HG02840 (cell line): ENCODE data around the gene CAMK1D.
"Not testable (repeated sequence)": the region's sequence is repeated elsewhere in the genome, so short reads cannot be mapped to it uniquely, and the experiment has no call there.

Experiments
- ATAC-seq: cut with Tn5 transposase; IDR thresholded peaks from one replicate; pipeline ENCODE4 v1.9.1; 2021; ENCODE audit warnings: mild to moderate bottlenecking, moderate library complexity, moderate number of reproducible peaks; ENCODE audit not compliant: unreplicated experiment, low FRiP score

CAMK1D gene

GRCh38 chr10:12707461-12708185 is 358.3 kb downstream of the CAMK1D start:
- no peak for ATAC-seq

- no peak for ATAC-seq
Measured at GRCh38 chr10:12709000-12709401, 359.7 kb downstream of the CAMK1D start.

- ATAC-seq: no peak
Measured at GRCh38 chr10:12709521-12709963, 360.2 kb downstream of the CAMK1D start.

DNA sequence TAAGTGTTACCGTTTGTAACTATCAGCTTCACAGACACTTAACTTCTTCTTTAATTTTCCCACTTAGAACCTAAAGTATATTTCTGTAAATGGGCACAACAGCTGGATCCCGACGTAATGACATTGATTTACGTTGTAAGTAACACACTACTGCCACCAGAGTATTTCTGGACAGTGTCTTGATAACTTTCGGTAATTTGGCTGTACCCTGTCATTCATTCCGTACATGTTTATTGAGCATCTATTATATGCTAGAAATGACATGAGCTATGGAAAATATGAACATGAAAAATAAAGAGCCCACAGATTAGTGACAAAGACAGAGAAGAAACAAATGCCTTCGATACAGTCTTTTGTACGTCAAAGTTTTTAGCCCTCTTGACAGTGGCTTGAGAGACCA is 360.8 kb downstream of the CAMK1D start:
- ATAC-seq: no peak

GRCh38 chr10:12710594-12711349 is 361.4 kb downstream of the CAMK1D start:
- no peak for ATAC-seq

- no peak for ATAC-seq
Measured at GRCh38 chr10:12711350-12711708, 362.0 kb downstream of the CAMK1D start.

DNA sequence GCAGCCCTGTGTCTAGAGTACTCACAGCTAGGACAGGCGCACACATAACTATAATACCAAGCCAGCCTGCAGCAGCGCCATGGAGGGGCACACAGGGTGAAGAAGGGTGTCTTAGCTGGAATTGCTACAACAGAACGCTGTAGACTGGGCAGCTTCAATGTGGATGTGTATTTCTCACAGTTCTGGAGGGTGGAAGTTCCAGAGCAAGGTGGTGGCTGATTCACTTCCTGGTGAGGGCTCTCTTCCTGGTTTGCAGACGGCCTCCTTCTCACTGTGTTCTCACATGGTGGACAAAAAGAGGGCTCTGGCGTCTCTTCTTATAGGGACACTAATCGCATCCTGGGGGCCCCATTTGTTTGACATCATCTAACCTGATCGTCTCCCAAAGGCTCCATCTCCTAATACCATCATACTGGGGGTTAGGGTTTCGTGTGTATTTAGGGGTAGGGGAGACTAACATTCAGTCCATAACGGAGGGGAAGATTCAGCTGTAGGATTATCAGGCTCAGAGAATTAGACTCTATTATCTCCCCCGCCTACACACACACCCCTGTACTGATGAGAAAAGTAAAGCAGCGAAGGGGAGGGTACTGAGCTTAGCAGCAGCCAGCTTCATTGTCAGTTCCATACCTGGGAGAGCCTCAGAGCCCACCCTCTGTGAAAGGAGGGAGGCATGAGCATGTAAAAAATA is 363.1 kb downstream of the CAMK1D start:
- no peak for ATAC-seq

GRCh38 chr10:12712984-12713316 is 363.6 kb downstream of the CAMK1D start:
- ATAC-seq: not testable (repeated sequence)

- no peak for ATAC-seq
Measured at GRCh38 chr10:12716042-12716441, 366.7 kb downstream of the CAMK1D start.

DNA sequence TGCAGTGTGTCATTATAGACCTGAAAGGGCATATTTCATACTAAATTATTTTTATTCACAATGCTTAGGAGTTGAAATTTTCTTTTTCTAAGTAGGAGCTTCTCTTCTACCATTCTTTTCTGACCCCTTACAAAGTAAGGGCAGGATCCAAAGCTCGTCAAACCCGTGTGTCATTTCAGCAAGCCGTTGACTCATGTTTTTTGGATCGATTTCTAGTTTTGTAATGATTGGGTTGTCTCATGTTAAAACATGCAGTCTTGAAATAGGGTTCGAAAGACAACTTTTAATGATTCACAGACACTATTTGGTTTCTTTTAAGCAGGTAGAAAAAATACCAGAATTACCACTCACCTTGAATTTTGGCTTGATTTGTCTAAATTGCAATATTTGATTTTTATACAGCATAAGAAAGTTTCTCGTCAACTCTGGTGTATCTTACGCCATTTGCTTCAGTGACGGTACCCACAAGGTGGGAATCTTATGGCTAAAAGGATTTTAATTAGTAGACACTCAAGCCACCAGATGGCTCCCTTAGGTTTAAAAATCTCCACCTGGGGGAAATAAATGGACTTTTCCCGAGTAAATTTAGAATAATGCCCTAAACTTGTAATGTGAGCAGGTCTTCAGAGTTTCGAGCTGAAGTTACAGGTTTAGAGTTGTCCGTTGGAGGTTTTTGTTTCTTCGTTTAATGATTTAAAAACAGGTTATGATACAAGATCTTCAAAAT is 368.8 kb downstream of the CAMK1D start:
- ATAC-seq: no peak

DNA sequence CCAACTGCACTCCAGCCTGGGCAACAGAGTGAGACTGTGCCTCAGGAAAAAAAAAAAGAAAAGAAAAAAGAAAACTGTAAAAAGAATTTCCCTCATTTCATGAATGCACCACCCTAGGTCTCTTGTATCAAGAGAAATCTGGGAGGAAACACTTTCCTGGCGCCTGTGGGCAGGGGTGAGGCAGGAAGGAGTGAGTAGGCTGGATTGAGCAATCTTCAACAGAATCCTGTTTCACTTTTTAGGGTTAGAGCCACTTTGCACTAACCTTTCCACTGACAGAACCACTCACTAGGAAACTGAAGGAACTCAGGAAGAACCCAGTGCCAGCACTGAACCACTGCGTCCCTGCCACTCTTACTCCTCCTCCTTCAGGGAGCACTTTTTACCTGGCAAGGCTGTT is 370.0 kb downstream of the CAMK1D start:
- ATAC-seq: no peak

DNA sequence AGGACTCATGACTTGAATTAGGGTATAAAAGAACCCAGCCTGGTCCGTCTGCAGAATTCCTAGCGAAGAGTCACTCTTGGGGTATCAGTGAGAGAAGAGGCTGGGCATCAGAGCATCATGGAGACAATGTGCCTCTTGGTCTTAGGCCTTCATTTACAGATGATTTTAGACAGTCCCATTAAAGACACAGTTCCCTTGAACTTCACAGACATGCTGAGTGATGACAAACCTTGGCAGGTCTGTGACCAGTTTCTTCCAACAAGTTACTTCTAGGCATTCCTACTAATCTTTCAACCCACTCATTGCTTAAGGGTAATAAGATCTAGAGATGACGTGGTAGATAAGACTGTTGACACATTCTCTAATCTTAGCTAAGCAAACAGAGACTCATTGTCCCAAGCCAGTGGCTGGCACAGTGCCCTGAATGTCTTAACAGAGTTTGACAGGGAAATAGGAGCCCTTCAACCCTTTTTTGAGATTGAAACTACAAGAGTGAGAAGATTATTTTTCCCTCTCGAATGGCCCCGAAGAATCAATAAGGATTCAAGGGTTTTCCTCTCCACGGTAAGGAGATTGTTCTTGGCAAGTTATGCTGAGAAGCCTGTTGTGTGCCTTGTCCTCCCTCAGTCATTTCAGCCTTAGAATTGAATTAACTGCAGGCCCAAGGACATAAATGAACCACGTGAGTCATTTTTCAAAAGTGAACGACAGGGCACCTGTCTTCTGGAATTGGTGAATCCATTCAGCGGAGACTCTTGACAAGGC is 371.1 kb downstream of the CAMK1D start:
- ATAC-seq: no peak

GRCh38 chr10:12721334-12721733 is 372.0 kb downstream of the CAMK1D start:
- no peak for ATAC-seq

GRCh38 chr10:12723220-12723619 is 373.9 kb downstream of the CAMK1D start:
- no peak for ATAC-seq

GRCh38 chr10:12724807-12725579 is 375.6 kb downstream of the CAMK1D start:
- no peak for ATAC-seq

GRCh38 chr10:12725580-12725888 is 376.2 kb downstream of the CAMK1D start:
- not testable (repeated sequence) for ATAC-seq

GRCh38 chr10:12726971-12727831 is 377.9 kb downstream of the CAMK1D start:
- no peak for ATAC-seq

GRCh38 chr10:12727832-12728215 is 378.5 kb downstream of the CAMK1D start:
- no peak for ATAC-seq

DNA sequence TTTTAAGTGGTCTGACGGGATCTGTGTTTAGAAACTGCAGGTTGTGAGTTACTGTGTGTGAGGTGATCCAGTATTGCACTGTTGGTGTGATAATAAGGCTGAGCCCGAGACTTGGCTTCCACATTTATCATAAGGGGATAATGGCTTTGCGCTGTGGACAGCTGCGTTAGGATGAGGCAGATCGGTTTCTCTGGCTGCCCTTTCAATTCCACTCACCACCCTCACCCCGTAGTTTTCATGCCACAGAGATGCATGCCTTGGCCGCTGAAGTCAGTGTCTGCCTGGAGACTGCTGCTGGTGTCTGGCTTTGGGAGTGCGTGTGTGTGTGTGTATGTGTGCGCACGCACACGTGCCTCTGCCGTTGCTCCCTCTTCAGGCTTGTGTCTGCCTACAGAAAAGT is 379.1 kb downstream of the CAMK1D start:
- ATAC-seq: no peak
